ENCODE data around the gene PCDHB6.
A peak's percentile ranks its signal among the peaks of the same experiment; 100 is the strongest.

DNA sequence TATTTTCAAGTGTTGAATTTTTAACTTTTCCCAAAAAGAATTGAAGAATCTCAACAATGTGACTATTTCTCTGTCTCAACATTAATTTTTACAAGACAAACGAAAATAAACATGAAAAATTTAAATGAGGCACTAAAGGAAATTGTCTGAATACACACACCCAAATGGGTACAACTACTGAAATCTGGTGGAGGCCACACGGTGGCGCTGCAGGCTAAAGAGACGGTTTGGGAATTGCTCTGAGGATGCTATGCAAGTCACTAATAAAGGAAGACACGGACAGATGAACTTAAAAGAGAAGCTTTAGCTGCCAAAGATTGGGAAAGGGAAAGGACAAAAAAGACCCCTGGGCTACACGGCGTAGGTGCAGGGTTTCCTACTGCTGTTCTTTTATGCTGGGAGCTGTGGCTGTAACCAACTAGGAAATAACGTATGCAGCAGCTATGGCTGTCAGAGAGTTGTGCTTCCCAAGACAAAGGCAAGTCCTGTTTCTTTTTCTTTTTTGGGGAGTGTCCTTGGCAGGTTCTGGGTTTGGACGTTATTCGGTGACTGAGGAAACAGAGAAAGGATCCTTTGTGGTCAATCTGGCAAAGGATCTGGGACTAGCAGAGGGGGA is 42.4 kb downstream of the PCDHB6 start, which contains the start of gene PCDHB10:
- TF ChIP-seq JUN (IDR thresholded peaks at IDR 0.05) (no peak), RAD21 (conservative IDR thresholded peaks at IDR 0.05 in 1 of 2, IDR thresholded peaks at IDR 0.05 in 1 of 2) (peak in 1 of 2 experiments; percentile 49; a peak in 2 of 5 replicates), POLR2A (IDR thresholded peaks at IDR 0.05; ENCODE audit: low read length) (no peak), NR3C1 (IDR thresholded peaks at IDR 0.05) (no peak)
- TF ChIP-seq, protein P1, sequence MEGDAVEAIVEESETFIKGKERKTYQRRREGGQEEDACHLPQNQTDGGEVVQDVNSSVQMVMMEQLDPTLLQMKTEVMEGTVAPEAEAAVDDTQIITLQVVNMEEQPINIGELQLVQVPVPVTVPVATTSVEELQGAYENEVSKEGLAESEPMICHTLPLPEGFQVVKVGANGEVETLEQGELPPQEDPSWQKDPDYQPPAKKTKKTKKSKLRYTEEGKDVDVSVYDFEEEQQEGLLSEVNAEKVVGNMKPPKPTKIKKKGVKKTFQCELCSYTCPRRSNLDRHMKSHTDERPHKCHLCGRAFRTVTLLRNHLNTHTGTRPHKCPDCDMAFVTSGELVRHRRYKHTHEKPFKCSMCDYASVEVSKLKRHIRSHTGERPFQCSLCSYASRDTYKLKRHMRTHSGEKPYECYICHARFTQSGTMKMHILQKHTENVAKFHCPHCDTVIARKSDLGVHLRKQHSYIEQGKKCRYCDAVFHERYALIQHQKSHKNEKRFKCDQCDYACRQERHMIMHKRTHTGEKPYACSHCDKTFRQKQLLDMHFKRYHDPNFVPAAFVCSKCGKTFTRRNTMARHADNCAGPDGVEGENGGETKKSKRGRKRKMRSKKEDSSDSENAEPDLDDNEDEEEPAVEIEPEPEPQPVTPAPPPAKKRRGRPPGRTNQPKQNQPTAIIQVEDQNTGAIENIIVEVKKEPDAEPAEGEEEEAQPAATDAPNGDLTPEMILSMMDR (IDR thresholded peaks at IDR 0.05): no peak; the same call in 2 of the 3 replicates
